Endodermal cell (in vitro differentiated cells): ENCODE data around the gene ARHGDIG. TPM values are rescaled to one million over a fixed set of nuclear protein-coding genes. Genes with fewer than 3 reads are reported as not detected.

Experiments
- DNase-seq: peaks from one replicate; pipeline ENCODE4 v3.0.0-alpha.2; 2017
- H3K27ac ChIP-seq: 2 replicates; pipeline ENCODE4 v1.5.1; 2013; ENCODE audit warnings: mild to moderate bottlenecking, low read depth, low read length, moderate library complexity
- H3K27me3 ChIP-seq: 2 replicates; pipeline ENCODE4 v1.6.1; 2013; ENCODE audit warnings: mild to moderate bottlenecking, low read length, moderate library complexity; ENCODE audit not compliant: insufficient read depth, control insufficient read depth, poor library complexity, severe bottlenecking
- H3K36me3 ChIP-seq: 2 replicates; pipeline ENCODE4 v1.7.0; 2013; ENCODE audit warnings: mild to moderate bottlenecking, low read length, moderate library complexity; ENCODE audit not compliant: control insufficient read depth, insufficient read depth
- H3K4me1 ChIP-seq: one replicate; pipeline ENCODE4 v1.7.0; 2013; ENCODE audit warnings: low read length; ENCODE audit not compliant: control insufficient read depth, insufficient read depth
- H3K4me3 ChIP-seq: 2 replicates; pipeline ENCODE4 v1.5.1; 2013; ENCODE audit warnings: mild to moderate bottlenecking, low read length, moderate library complexity
- H3K9ac ChIP-seq: 2 replicates; pipeline ENCODE4 v1.6.1; 2013; ENCODE audit warnings: mild to moderate bottlenecking, low read length, moderate library complexity; ENCODE audit not compliant: poor library complexity, severe bottlenecking; ENCODE audit errors: extremely low read depth
- H3K9me3 ChIP-seq: 2 replicates; pipeline ENCODE4 v1.6.1; 2013; ENCODE audit warnings: mild to moderate bottlenecking, low read length, moderate library complexity; ENCODE audit not compliant: control insufficient read depth
- H3K27ac Mint-ChIP-seq: 2 replicates; pipeline ENCODE4 v1.8.0; 2020; ENCODE audit warnings: mixed read lengths
- H3K27me3 Mint-ChIP-seq: 2 replicates; pipeline ENCODE4 v1.8.0; 2021; ENCODE audit warnings: mild to moderate bottlenecking, mixed read lengths; ENCODE audit not compliant: insufficient read depth
- H3K36me3 Mint-ChIP-seq: 2 replicates; pipeline ENCODE4 v1.8.0; 2020; ENCODE audit warnings: low read depth, mixed read lengths
- H3K4me1 Mint-ChIP-seq: 2 replicates; pipeline ENCODE4 v1.8.0; 2020; ENCODE audit warnings: mixed read lengths
- H3K4me3 Mint-ChIP-seq: 2 replicates; pipeline ENCODE4 v1.8.0; 2020; ENCODE audit warnings: mild to moderate bottlenecking, moderate library complexity, mixed read lengths
- H3K9me3 Mint-ChIP-seq: 2 replicates; pipeline ENCODE4 v1.8.0; 2020; ENCODE audit warnings: mild to moderate bottlenecking, mixed read lengths
- CTCF ChIP-seq: fragments of 200-600 bp; sonication (generic); conservative IDR thresholded peaks from 2 replicates; pipeline ENCODE4 v1.5.0; 2021; ENCODE audit warnings: antibody characterized with exemption, mild to moderate bottlenecking
- WGBS, 2 experiments: methylation state at CpG; one replicate each; pipeline versions ENCODE4 v1.1.5 to v1.1.7; 2013; ENCODE audit warnings: missing lambda C conversion rate in 2 of 2, mixed read lengths in 1 of 2; ENCODE audit not compliant: insufficient coverage in 1 of 2, insufficient read length in 1 of 2; 5-methylcytosine and 5-hydroxymethylcytosine counted together
- total RNA-seq, 2 donors: library from RNA; stranded (reverse); fragmentation: NEBNext Ultra II Directional in 1 of 2; extraction: Animal tissue kit (Norgen Biotek cat#: 25700) in 1 of 2; gene quantifications; 2 replicates in 1 of 2; 3 replicates in 1 of 2; pipeline ENCODE4 v1.2.1, GENCODE V29; 2021

Gene ARHGDIG
- total RNA-seq, 2 donors from 2014 or later, result 6.8 to 19.2 TPM

GRCh38 chr16:301235-301634 is 20.8 kb downstream of the ARHGDIG start:
- Mint-ChIP-seq H3K4me1 (no peaks in the 10 kb centered on the region), H3K27me3 (no peaks in the 10 kb centered on the region), H3K36me3 (peaks cover 45% of the 10 kb centered on the region), H3K4me3 (no peak overlapping the region), H3K27ac (no peak overlapping the region), H3K9me3 (no peaks in the 10 kb centered on the region)
- TF ChIP-seq CTCF, result no peak
- 90 to 98% methylated on average over 2 to 5 of the region's 6 CpGs for WGBS, 2 experiments
- no peak overlapping the region for H3K9ac ChIP-seq
- H3K9me3 ChIP-seq, result no peaks in the 10 kb centered on the region
- no peaks in the 10 kb centered on the region for H3K27me3 ChIP-seq
- H3K36me3 ChIP-seq, result peaks cover 38% of the 10 kb centered on the region
- no peak overlapping the region for H3K27ac ChIP-seq
- no peak overlapping the region for H3K4me3 ChIP-seq
- H3K4me1 ChIP-seq, result no peaks in the 10 kb centered on the region
- DNase-seq, result no peak

GRCh38 chr16:301950-302349 is 21.6 kb downstream of the ARHGDIG start:
- peaks cover 49% of the 10 kb centered on the region for H3K36me3 Mint-ChIP-seq
- no peak overlapping the region for H3K27ac Mint-ChIP-seq
- Histone ChIP-seq H3K27me3 (no peaks in the 10 kb centered on the region), H3K4me1 (no peaks in the 10 kb centered on the region), H3K4me3 (no peak overlapping the region), H3K9ac (no peak overlapping the region), H3K27ac (no peak overlapping the region), H3K36me3 (peaks cover 39% of the 10 kb centered on the region), H3K9me3 (no peaks in the 10 kb centered on the region)
- H3K27me3 Mint-ChIP-seq, result no peaks in the 10 kb centered on the region
- H3K4me3 Mint-ChIP-seq, result no peak overlapping the region
- no peak for DNase-seq
- WGBS, 2 experiments, result 92 to 95% methylated on average over 13 of the region's 13 CpGs
- no peaks in the 10 kb centered on the region for H3K9me3 Mint-ChIP-seq
- no peaks in the 10 kb centered on the region for H3K4me1 Mint-ChIP-seq
- no peak for TF ChIP-seq CTCF

GRCh38 chr16:303760-304505 is 23.5 kb downstream of the ARHGDIG start:
- WGBS, 2 experiments, result 96% methylated on average over 35 to 43 of the region's 43 CpGs

More at GRCh38 chr16:303760-304505, 23.5 kb downstream of the ARHGDIG start:
- H3K36me3 Mint-ChIP-seq, result peaks cover 44% of the 10 kb centered on the region
- H3K4me1 Mint-ChIP-seq, result no peaks in the 10 kb centered on the region
- Histone ChIP-seq H3K9ac (no peak overlapping the region), H3K36me3 (peaks cover 33% of the 10 kb centered on the region), H3K27ac (no peak overlapping the region), H3K4me3 (no peak overlapping the region), H3K9me3 (no peaks in the 10 kb centered on the region), H3K27me3 (no peaks in the 10 kb centered on the region), H3K4me1 (no peaks in the 10 kb centered on the region)
- H3K27me3 Mint-ChIP-seq, result no peaks in the 10 kb centered on the region
- H3K4me3 Mint-ChIP-seq, result no peak overlapping the region
- H3K9me3 Mint-ChIP-seq, result no peaks in the 10 kb centered on the region
- no peak overlapping the region for H3K27ac Mint-ChIP-seq
- peak; percentile 61 for DNase-seq
- TF ChIP-seq CTCF, result peak; percentile 58
